ENCODE results near the gene GPR62. TPM values are rescaled to one million over a fixed set of nuclear protein-coding genes. Genes with fewer than 3 reads are reported as not detected.

The GPR62 gene
- polyA plus RNA-seq, 3 donors: not detected

DNA sequence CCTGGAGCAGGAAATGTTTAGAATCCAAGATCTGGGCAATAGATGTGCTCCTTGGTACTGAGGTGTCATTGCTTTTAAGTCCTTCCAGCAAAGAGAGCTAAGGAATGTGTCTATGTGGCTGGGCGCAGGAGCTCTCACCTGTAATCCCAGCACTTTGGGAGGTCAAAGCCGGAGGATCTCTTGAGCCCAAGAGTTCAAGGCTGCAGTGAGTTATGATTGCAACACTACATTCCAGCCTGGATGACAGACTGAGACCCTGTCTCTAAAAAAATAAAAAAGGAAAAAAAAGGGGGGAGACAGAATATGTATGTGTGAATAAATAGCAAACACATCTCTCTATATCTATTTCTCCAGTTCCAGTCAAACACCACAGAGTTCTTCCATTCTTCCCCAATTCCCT is 4.3 kb upstream of the GPR62 start:
- peaks cover 29% of the 10 kb centered on the region for H3K4me1 Mint-ChIP-seq
- no peak for DNase-seq

GRCh38 chr3:51953445-51953844 is 1.7 kb upstream of the GPR62 start:
- no peaks in the 10 kb centered on the region for H3K36me3 ChIP-seq (replicated peaks in 1 of 2; ENCODE audit: control insufficient read depth in 1 of 2, insufficient read depth in 2 of 2, low read length in 2 of 2)
- intact Hi-C loops (cut with micrococcal nuclease): no loop called here
- no peak for TF ChIP-seq CTCF (IDR thresholded peaks at IDR 0.05)
- peak; percentile 80 to 95 (median 94) for DNase-seq
- H3K9me3 ChIP-seq (replicated peaks in 1 of 2; ENCODE audit: control insufficient read depth in 1 of 2, insufficient read depth in 1 of 2, low read length in 2 of 2): no peaks in the 10 kb centered on the region
- Mint-ChIP-seq H3K9me3 (peaks cover 0 to 5% (median 0%) of the 10 kb centered on the region in 7 donors), H3K27ac (peak overlapping the region in 6 of 7 donors; percentile 67 to 91 (median 88)), H3K4me1 (peaks cover 42% of the 10 kb centered on the region), H3K4me3 (peak overlapping the region; percentile 34 to 58), H3K36me3 (no peaks in the 10 kb centered on the region), H3K27me3 (ENCODE audit: low read depth in 3 of 3) (peaks cover 9 to 18% (median 16%) of the 10 kb centered on the region in 3 donors)
- H2AFZ ChIP-seq (ENCODE audit: insufficient read depth, low read depth, low read length, poor library complexity, severe bottlenecking): no peak overlapping the region
- H4K20me1 ChIP-seq (ENCODE audit: insufficient read depth, low read length): no peaks in the 10 kb centered on the region
- peaks cover 45 to 51% of the 10 kb centered on the region in 2 donors for H3K4me1 ChIP-seq (ENCODE audit: control insufficient read depth in 1 of 2, insufficient read depth in 2 of 2, low read length in 2 of 2)
- H3K4me2 ChIP-seq (replicated peaks; ENCODE audit: extremely low read depth, low read length, poor library complexity, severe bottlenecking): no peak overlapping the region
- H3K27me3 ChIP-seq (ENCODE audit: control insufficient read depth in 2 of 2, insufficient read depth in 2 of 2, low read length in 2 of 2): peaks cover 2 to 16% of the 10 kb centered on the region in 2 donors
- no peaks in the 10 kb centered on the region for H3K79me2 ChIP-seq (ENCODE audit: insufficient read depth, low read length)
- H3K4me3 ChIP-seq (replicated peaks in 1 of 3; ENCODE audit: low read depth in 2 of 3, low read length in 3 of 3): peak overlapping the region in 1 of 3 experiments; percentile 9
- no peak overlapping the region for H3K9ac ChIP-seq (ENCODE audit: insufficient read depth, low read length, poor library complexity, severe bottlenecking)
- peak overlapping the region in 1 of 2 donors; percentile 36 for H3K27ac ChIP-seq (ENCODE audit: low read depth in 1 of 2, low read length in 2 of 2)
- no CpG with 5 or more reads among the region's 3 CpGs for WGBS (ENCODE audit: insufficient coverage)

More for the DNA sequence above, 4.3 kb upstream of the GPR62 start:
- no peak overlapping the region for H3K27ac Mint-ChIP-seq
- intact Hi-C loops (cut with micrococcal nuclease): no loop called here
- H3K4me3 ChIP-seq (replicated peaks in 1 of 3; ENCODE audit: low read depth in 2 of 3, low read length in 3 of 3): no peak overlapping the region
- H3K27me3 ChIP-seq (ENCODE audit: control insufficient read depth in 2 of 2, insufficient read depth in 2 of 2, low read length in 2 of 2): peaks cover 0 to 9% of the 10 kb centered on the region in 2 donors
- H3K36me3 Mint-ChIP-seq: no peaks in the 10 kb centered on the region
- H3K79me2 ChIP-seq (ENCODE audit: insufficient read depth, low read length): no peaks in the 10 kb centered on the region
- no peak for TF ChIP-seq CTCF (IDR thresholded peaks at IDR 0.05)
- no peak overlapping the region for H2AFZ ChIP-seq (ENCODE audit: insufficient read depth, low read depth, low read length, poor library complexity, severe bottlenecking)
- WGBS (ENCODE audit: insufficient coverage): 100% methylated on average over 2 of the region's 2 CpGs
- peaks cover 0 to 5% (median 0%) of the 10 kb centered on the region in 7 donors for H3K9me3 Mint-ChIP-seq
- H3K4me1 ChIP-seq (ENCODE audit: control insufficient read depth in 1 of 2, insufficient read depth in 2 of 2, low read length in 2 of 2): peaks cover 28 to 31% of the 10 kb centered on the region in 2 donors
- H4K20me1 ChIP-seq (ENCODE audit: insufficient read depth, low read length): no peaks in the 10 kb centered on the region
- H3K27ac ChIP-seq (ENCODE audit: low read depth in 1 of 2, low read length in 2 of 2): no peak overlapping the region
- no peak overlapping the region for H3K4me2 ChIP-seq (replicated peaks; ENCODE audit: extremely low read depth, low read length, poor library complexity, severe bottlenecking)
- H3K27me3 Mint-ChIP-seq (ENCODE audit: low read depth in 3 of 3): peaks cover 7 to 12% (median 10%) of the 10 kb centered on the region in 3 donors
- H3K9ac ChIP-seq (ENCODE audit: insufficient read depth, low read length, poor library complexity, severe bottlenecking): no peak overlapping the region
- no peaks in the 10 kb centered on the region for H3K36me3 ChIP-seq (replicated peaks in 1 of 2; ENCODE audit: control insufficient read depth in 1 of 2, insufficient read depth in 2 of 2, low read length in 2 of 2)
- H3K9me3 ChIP-seq (replicated peaks in 1 of 2; ENCODE audit: control insufficient read depth in 1 of 2, insufficient read depth in 1 of 2, low read length in 2 of 2): no peaks in the 10 kb centered on the region
- H3K4me3 Mint-ChIP-seq: no peak overlapping the region
